ENCODE data around the gene TAB2.

Gene TAB2

DNA sequence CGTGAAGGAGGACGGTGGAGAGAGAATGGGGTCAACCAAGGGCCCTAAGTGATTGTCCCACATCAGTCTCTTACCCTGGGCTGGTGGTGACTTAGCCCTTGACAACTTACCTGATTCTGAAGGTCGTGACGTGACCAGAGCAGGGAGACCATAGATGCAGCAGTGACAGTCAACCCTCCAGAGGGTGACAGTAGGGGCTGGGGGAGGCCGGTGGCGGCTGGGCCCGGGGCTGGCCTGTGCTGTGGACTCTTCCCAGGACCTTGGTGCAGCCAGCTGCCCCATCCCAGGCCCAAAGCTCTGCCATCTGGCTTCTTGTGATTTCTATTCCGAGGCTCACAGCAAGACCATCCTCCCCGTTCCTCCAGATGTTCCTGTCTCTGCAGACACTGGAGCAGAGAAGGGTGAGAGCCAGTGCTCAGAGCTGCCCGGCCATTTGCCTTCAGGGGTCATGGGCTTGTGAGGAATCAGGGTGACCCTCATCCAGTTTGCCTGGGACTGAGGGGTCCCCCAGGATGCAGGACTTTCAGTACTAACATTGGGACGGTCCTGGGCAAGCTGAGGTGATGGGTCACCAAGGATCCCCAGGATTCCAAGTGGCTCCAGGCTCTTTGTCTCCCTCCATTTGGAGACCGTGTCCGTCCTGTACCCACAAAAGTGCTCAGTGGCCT lies 118.5 kb downstream of the TAB2 start:
- TF ChIP-seq, protein P1, sequence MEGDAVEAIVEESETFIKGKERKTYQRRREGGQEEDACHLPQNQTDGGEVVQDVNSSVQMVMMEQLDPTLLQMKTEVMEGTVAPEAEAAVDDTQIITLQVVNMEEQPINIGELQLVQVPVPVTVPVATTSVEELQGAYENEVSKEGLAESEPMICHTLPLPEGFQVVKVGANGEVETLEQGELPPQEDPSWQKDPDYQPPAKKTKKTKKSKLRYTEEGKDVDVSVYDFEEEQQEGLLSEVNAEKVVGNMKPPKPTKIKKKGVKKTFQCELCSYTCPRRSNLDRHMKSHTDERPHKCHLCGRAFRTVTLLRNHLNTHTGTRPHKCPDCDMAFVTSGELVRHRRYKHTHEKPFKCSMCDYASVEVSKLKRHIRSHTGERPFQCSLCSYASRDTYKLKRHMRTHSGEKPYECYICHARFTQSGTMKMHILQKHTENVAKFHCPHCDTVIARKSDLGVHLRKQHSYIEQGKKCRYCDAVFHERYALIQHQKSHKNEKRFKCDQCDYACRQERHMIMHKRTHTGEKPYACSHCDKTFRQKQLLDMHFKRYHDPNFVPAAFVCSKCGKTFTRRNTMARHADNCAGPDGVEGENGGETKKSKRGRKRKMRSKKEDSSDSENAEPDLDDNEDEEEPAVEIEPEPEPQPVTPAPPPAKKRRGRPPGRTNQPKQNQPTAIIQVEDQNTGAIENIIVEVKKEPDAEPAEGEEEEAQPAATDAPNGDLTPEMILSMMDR (IDR thresholded peaks at IDR 0.05; ENCODE audit: low read depth, low read length) = no peak
- DNase-seq (ENCODE audit: low read depth in 2 of 2) = no peak
- no peak overlapping the region for H3K4me3 ChIP-seq (replicated peaks in 1 of 2; ENCODE audit: low read depth in 2 of 2, low read length in 2 of 2)

DNA sequence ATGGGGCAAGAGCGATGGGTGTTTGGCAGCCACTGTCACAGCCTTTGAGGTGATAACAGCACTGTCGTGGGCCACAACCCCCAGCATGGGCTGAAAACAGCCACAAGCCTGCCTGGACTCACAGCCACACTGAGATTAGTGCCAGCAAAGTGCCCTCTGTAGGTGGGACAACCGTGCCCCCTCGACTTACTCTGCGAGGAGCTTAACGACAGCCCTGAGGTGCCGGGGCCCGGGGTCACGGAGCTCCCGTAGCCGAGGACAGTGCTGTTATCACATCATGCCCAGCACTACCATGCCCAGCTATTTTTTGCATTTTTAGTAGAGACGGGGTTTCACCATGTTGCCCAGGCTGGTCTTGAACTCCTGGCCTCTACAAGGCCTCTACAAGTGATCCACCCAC lies 119.1 kb downstream of the TAB2 start:
- DNase-seq (ENCODE audit: low read depth in 2 of 2) = no peak
- H3K4me3 ChIP-seq (replicated peaks in 1 of 2; ENCODE audit: low read depth in 2 of 2, low read length in 2 of 2) = no peak overlapping the region
- TF ChIP-seq, protein P1 (IDR thresholded peaks at IDR 0.05; ENCODE audit: low read depth, low read length) = no peak

DNA sequence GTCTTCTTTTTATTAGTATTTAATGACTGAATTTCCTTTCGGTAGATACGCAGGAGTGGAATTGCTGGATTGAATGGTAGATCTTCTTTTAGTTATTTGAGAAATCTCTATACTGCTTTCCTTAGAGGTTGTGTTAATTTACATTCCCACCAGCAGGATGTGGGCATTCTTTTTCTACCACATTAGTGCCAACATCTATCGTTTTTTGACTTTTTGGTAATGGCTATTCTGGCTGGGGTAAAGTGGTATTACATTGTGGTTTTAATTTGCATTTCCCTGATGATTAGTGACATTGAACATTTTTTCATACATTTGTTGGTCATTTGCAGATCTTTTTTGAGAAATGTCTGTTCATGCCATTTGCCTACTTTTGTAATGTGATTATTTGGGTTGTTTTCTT lies 119.7 kb downstream of the TAB2 start:
- H3K4me3 ChIP-seq (replicated peaks in 1 of 2; ENCODE audit: low read depth in 2 of 2, low read length in 2 of 2) = no peak overlapping the region
- TF ChIP-seq, protein P1 (IDR thresholded peaks at IDR 0.05; ENCODE audit: low read depth, low read length) = no peak
- DNase-seq (ENCODE audit: low read depth in 2 of 2) = no peak

DNA sequence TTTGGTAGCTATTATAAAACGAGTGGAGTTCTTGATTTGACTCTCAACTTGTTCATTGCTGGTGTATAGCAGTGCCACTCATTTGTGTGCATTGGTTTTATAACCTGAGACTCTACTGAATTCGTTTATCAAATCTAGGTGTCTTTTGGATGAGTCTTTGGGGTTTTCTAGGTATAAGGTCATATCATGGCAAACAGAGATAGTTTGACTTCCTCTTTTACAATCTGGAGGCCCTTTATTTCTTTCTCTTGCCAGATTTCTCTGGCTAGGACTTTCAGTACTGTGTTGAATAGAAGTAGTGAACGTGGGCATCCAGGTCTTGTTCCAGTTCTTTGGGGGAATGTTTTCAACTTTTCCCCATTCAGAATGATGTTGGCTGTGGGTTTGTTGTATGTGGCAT lies 121.3 kb downstream of the TAB2 start:
- no peak overlapping the region for H3K4me3 ChIP-seq (replicated peaks in 1 of 2; ENCODE audit: low read depth in 2 of 2, low read length in 2 of 2)
- TF ChIP-seq, protein P1 (IDR thresholded peaks at IDR 0.05; ENCODE audit: low read depth, low read length) = no peak
- DNase-seq (ENCODE audit: low read depth in 2 of 2) = no peak

DNA sequence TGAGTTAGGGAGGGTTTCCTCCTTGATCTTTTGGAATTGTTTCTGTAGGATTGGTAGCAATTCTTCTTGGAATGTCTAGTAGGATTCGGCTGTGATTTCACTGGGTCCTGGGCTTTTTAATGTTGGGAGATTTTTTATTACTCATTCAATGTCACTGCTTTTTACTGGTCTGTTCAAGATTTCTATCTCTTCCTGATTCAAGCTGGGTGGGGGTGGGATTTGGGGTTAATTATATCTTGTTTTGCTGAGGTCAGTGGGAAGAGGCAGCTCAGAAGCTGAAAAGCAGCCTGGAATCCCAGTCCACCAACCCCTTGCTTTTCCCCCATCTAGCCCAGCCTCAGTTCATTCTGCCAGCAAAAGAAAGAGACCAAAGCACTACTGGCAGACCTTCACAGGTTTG lies 122.1 kb downstream of the TAB2 start:
- DNase-seq (ENCODE audit: low read depth in 2 of 2) = no peak
- TF ChIP-seq, protein P1 (IDR thresholded peaks at IDR 0.05; ENCODE audit: low read depth, low read length) = no peak
- no peak overlapping the region for H3K4me3 ChIP-seq (replicated peaks in 1 of 2; ENCODE audit: low read depth in 2 of 2, low read length in 2 of 2)

DNA sequence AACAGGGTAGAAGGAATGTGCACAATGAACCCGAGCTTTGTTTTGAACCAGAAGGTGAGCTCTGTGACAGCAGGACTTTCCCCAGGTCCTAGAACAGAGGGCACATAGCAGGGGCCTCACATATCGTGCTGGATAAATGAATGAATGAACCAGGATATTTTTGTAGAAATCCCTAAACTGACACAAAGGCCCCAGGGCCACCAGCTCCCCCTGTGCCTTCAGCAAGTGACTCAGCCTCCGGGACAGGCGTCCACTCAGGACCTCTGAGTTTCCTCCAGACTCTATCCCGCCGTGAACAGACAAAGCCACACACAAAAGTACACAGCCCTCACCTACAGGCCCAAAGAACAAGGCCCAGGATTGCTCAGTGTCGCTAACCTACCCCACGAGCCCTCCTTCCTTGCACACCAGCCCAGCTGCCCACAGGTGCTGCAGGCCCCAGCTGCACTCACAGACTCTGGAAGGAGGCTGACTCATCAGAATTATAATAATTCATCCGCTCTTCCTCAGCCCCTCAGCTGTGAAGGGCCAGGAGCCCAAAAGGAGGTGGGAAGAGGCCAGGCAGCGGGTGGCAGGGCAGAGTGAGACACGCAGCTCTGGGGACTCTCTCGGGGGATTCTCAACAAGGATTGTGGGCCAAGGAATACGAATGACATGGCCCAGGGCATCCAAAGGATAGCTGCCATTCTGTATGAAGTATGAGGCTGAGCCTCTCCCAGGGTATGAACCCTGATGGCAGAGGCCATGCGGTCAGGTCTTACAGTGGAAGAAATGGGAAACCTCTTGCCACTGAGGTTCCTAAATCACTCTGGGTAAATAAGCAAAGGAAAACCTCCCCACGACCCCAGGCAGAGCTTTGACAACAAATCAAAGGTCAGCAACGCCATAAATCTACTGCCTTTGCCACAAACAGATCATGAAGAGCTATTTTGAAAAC lies 123.5 kb downstream of the TAB2 start:
- DNase-seq (ENCODE audit: low read depth in 2 of 2) = no peak
- H3K4me3 ChIP-seq (replicated peaks in 1 of 2; ENCODE audit: low read depth in 2 of 2, low read length in 2 of 2) = no peak overlapping the region

More for the DNA sequence above, 123.5 kb downstream of the TAB2 start:
- TF ChIP-seq, protein P1 (IDR thresholded peaks at IDR 0.05; ENCODE audit: low read depth, low read length) = no peak
